ENCODE data around the gene PRIM2.
"Not testable (repeated sequence)": the region's sequence is repeated elsewhere in the genome, so short reads cannot be mapped to it uniquely, and the experiment has no call there.

PRIM2 gene

DNA sequence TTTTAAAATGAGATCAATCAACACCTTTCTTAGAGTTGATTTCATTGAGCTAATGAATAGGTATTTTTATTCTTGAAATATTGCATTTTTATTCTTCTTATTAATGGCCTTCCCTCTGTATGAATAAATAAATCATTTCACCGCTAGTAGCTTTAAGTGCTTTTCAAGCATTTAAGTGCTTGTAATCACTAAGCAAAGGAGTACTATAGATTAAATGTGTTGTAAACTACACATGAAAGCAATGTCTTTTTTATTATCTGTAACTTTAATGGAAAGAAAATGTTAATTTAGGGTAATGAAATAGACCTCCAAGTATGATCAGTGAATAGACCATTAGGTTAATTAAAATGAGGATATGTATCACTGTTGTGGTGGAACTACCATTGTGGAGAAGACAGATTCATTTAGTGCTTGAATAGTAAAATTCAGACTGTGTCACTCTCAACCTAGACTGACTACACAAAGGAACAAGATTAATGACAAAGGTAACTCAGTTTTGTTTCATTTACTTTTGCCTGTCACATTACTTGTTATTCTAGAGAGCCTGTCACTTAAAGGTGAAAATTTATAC, 132.2 kb downstream of the PRIM2 start:
- not testable (repeated sequence) for DNase-seq

DNA sequence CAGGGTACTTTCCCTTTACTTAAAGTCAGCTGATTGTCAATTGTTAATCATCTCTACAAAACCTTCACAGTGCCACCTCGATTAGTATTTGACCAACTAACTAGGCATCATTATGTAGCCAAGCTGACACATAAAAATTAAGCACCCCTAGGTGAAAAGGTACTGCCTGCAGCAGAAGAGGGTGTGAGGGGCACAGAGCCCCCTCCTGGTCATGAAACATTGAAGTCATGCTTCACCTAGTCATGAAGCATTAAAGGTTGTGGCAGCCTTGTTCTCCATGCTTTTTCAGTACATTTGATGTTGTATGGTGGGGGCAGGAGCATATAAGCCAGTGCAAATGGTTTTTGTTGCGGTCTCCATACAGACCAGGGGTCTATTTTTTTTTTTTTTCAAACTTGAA, 142.4 kb downstream of the PRIM2 start:
- DNase-seq: not testable (repeated sequence)

DNA sequence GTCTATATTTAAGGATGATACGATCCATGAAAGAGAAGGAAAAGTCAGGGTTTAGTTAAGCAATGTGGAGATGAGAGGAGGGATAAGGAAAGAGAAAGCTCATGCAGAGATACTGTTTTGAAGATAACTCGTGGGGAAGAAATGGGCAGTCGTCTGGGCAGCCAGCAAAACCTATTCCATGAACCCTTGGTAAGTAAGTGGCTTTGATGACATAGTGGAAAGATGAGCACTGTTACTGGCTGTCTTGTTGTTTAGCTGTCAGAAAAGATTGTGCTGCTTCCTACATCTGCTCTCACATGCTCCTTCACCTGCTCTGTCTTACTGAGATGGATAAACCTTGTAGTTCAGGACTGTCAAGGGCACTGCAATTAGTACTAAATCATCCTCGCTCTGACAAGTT, 143.6 kb downstream of the PRIM2 start:
- DNase-seq: not testable (repeated sequence)

DNA sequence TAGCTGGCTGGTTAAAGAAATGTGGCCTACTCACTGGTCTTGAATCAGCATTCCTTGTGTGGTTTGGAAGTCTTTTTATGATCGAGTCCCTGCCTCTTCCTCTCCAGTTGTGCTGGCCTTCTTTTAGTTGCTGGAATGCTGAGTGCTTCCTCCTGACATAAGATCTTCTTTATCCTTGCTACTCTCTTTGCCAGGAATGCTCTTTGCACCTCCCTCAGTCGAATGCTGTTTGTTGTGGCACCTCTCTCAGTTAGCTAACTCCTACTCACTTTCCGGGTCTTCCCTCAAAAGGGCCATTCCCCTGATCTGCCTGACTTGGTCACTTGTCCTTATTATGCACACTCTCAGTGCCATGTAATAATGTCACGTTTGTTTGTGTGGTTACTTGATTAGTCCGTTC, 146.4 kb downstream of the PRIM2 start:
- DNase-seq: not testable (repeated sequence)

DNA sequence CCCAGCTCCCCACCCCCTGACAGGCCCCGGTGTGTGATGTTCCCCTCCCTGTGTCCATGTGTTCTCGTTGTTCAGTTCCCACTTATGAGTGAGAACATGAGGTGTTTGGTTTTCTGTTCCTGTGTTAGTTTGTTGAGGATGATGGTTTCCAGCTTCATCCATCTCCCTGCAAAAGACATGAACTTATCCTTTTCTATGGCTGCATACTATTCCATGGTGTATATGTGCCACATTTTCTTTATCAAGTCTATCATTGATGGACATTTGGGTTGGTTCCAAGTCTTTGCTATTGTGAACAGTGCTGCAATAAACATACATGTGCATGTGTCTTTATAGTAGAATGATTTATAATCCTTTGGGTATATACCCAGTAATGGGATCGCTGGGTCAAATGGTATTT, 148.5 kb downstream of the PRIM2 start:
- DNase-seq: not testable (repeated sequence)

DNA sequence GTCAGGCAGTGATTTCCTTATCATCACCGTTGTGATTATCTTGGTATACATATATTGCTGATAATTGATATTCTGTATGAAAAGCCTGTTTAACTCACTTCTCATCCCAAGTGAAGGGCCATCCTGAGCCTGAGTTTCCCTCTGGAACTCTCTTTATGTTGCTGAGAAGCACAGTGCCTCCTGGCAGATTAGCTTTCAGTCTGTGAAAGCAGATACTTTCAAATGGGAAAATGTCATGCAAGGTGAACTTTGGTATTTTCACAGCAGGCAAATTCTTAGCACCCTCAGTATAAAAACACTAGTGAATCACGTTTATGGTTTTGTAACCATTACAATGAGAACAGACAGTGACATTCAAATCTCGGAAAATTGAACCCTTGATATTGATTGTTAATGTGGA, 151.6 kb downstream of the PRIM2 start:
- DNase-seq: no peak

DNA sequence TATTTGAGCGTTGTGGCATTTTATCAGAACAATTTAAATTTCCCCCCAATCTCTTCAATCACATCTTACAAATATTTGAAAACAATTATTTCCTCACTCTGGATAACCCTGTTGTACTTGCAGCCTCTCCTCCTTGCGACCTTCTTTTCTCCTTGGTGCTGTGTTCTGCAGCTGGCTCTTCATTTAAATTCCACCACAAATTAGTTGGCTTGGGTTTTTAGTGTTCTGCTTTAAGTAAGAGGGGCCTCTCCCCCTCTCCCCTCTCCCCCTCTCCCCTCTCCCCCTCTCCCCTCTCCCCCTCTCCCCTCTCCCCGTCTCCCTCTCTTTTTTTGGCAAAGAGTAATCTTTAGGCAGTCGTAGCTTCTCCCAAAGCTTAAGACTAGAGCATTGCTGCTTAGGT, 152.7 kb downstream of the PRIM2 start:
- DNase-seq: not testable (repeated sequence)

DNA sequence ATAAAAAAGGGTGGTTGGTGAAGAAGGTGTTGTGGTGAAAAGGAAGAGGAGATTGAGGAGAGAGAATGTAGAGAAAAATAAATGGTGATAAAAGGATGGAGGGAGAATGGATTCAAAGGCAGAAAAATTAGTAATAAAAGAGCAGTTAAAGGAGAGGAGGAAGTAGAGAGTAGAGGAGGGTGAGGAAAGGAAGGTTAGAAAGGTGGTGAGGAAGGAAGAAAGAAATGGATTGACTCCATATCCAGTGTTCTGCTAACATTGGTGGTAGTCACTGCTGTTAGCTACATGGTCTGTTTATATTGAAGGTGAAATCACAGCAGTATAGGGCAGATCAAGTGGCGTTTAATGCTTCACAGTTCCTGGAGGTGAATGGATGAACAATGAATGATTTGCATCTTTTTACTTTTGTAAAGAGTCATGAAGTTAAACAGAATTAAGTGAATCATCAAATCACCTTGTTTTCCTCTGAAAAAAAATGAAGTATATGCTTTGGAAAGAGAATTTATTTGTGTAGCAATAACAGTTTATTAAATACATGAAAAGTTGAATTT, 154.0 kb downstream of the PRIM2 start:
- not testable (repeated sequence) for DNase-seq

DNA sequence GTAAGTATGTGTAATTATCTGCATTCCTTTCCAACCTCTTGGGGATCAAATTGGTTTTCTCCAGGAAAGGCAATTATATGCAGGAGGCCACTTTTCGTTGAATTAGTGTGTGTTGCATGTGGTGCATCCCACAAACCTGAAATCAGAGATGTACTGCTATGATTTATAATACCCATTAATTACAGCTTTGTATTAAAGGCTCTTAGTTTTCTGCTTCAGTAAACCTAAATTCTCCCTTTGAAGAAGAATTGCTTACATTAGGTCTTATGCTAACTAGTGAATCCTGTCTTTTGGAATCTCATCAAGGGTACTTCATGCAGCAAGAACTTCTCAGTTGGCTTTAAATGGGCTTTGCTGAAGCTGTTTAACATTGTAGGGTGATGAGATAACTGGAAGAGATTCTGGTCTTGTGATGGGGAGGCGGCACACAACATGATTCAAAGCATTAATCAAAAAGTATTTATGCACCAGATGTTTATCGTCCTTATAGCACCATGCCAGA, 155.5 kb downstream of the PRIM2 start:
- DNase-seq: not testable (repeated sequence)

DNA sequence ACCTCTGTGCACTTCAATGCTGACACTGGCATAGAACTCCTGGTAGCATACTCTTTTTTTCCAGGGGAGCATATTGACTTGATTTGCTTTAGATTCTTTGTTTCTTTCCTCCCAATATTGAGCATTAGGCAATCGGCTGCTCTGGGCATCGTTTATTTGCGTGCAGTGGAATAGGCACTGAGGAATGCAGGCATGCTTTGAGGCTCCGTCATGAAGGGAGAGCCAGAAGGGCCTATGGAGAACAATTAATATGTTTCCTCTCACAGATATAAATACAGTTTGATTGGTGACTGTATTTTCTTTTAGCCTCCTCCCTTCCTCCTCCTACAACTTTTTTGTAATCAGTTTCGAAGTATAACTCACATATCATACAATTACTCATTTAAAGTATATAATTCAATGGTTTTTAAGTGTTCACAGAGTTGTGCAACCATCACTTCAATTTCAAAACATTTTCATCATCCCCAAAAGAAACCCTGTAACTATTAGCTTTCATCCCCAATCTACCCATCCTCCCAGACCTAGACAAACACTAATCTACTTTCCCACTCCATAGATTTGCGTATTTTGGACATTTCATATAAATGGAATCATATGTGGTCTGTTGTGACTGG, 157.5 kb downstream of the PRIM2 start:
- not testable (repeated sequence) for DNase-seq

DNA sequence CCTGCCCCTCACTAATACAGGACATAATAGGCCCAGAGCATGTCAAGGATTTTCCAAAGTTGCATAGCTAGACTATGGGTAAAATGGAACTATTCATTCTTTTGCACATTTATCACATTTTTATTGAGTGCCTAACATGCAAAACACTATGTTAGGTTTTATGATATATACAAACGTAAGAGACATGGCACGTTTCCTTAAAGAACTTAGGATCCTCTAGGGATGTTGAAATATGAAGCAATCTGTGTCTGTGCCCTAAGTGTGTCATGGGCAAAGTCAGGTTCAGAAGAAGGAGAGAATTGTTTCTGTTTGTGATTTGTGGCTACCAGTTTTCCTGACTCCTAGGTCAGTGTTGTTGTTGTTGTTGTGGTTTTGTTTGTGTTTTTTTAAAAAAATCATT, 158.2 kb downstream of the PRIM2 start:
- DNase-seq: not testable (repeated sequence)

DNA sequence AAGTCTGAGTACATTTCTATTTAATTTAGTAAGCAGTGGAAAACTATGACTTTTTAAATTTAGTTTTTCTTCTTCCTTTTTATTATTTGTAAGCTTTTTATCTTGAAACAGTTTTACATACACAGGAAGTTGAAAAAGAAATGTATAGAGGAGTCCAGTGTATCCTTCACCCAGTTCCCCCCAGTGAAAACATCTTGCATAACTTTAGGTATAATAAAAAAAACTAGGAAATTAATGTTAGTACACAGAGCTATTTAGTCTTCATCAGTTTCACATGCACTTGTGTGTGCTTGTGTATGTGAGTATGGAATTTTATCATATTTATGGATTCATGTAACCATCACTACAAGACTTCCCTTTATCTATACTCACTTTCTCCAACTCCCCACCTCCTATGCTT, 162.8 kb downstream of the PRIM2 start:
- not testable (repeated sequence) for DNase-seq

DNA sequence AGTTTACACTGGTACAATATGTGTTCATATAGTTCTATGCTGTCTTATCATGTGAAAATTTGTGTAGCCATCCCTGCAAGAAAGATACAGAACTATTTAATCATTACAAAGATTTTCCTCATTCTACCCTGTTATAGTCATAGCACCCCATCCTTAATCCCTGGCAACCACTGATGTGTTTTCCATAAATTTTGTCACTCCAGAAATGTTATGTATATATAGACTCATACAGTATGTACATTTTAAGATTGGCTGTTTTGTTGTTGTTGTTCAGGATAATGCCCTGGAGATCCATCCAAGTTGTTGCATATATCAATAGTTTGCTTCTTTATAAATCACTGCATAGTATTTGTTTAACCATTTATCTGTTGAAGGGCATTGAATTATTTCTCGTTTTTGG, 163.7 kb downstream of the PRIM2 start:
- DNase-seq: not testable (repeated sequence)

DNA sequence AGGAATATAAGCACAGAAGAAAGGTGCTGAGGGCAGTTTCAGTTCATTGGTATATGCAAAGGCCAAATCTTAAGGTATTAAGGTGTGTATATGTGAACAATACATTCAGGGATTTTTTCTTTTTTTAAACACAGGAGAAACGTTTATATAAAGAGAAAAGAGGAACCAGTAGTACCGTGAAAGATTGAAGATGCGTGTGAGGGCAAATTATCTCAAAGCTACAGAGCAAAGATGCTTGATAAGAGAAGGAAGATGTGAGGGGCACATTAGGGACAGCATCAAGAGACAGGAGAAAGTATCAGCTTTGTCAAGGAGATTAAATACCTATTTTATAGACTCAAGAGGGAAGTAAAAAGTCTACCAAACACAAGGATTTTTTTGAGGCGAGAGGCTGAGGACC, 165.0 kb downstream of the PRIM2 start:
- not testable (repeated sequence) for DNase-seq

DNA sequence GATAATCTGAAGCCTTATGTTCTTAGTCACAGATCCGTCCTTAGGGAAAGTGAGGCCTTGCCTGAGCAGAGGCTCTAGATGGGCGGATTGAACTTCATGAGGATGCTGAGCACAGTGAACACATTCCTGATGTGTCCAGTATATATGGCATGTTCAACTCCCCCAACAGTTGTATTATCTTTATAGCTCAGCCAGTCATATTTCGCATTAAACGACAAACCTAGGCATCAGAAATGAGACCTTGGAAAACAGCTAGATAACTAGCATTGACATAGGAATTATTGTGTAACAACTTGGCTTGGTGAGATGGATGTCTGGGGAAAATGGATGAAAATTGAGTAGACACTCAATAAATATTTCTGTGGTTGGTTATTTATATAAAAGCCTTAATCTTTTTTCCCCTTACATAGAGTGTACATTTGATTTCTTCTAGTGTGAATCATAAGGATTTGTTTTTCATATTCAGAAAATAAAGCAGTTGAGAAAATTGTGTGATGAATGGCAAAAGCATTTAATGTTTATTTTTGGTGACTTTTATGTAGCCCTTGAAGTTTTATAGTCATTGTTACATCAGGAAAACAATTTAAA, 169.2 kb downstream of the PRIM2 start:
- DNase-seq: not testable (repeated sequence)

DNA sequence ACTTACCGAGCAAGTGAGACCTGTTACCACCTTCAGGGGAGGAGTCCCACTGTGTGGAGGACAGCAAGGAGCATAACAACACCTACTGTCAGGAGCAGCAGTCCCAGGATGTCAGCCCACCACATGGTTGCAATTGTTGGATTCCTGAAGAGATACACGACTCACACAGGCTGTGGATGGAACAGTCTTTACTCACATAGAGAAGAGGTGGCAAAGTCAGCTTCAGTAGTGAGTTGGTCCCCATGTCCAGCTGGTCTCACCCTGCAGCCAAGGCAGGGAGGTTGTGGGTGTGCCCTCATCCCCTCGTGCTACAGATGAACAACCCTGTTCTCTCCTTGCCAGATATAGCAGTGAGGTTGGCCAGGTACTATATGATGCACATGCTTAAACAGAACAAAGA, 171.1 kb downstream of the PRIM2 start:
- DNase-seq: not testable (repeated sequence)

DNA sequence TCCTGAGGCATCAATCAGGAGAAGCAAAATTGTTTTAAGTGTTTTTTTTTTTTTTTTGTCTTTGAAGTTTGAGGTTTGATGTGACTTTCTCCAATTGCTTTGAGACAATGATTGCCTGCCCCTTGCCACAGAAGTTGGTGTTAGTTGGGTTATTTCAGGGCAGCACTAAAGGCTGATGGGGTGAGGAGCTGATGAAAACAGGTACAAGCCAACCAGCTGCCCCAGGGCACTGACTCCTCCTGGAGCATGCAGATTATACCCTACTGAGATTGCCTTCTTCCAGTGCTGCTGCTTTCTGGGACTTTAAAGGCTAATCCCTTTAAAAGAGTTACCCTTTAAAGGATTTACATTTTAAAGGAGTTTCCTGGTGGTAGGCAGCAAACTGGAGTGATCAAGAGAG, 172.5 kb downstream of the PRIM2 start:
- DNase-seq: not testable (repeated sequence)

DNA sequence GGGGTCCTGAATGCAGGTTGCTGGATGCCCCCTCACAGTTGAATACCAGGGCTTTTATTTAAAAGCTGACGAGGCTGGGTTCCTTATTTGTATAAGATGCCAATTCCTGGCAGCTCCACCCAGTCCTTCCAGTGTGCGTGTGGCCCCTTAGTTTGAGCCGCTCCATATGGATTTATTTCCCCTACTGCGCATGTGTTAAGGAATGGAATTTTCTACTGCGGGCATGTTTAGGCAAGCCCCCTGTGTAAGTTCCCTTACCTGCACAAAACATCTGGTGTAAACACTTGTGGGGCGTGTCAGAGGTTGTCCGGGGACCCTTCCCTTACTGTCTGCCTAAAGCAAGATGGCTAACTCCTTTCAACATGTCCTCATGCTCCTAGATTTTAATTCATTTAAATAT, 174.4 kb downstream of the PRIM2 start:
- not testable (repeated sequence) for DNase-seq

DNA sequence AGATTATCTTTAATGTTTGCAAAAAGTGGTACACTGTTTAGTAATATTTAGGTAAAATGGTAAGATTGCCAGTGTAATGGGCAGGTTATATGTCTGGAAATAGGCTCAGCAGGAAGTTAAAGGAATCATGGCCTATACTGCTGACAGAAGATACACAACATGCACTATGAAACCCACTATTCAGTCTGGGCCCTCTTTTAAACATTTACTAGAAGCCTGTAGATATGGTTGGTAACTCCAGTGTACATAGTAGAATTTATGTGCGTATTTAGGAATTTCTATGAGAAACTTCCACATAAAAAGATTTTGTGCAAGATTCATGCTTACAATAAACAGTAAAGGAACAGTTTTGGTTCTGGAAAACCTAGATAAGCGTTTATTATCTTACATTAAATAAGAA, 178.8 kb downstream of the PRIM2 start:
- DNase-seq: not testable (repeated sequence)

DNA sequence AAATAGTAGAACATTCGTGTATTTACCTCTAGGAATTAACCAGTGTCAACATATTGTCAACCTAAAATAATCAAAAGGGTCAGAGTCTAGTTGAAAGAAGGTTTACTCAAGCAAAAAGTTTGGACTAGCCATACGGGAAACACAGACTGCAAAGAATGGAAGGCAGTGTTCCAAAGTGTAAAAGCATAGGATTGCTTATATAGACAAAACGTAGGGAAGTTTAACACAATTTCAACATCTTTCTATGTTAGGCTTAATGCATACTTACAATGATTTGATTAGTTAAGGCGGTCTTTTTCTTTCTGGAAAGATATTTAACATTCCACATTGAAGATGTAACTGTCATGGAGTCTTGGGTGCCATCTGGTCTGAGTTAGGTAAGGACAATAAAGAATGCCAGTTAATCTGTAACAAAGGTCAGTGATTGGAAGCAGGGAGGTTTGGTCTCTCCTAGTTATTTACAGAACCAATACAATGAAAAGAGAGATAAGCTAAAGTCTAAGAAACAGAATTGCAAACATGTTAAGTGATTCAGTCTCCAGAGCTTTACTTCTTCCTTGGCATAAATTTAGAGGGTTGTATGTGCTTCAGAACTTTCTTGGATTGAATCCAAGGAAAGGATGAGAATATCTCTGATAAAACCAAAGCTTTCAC, 183.1 kb downstream of the PRIM2 start:
- DNase-seq: not testable (repeated sequence)

DNA sequence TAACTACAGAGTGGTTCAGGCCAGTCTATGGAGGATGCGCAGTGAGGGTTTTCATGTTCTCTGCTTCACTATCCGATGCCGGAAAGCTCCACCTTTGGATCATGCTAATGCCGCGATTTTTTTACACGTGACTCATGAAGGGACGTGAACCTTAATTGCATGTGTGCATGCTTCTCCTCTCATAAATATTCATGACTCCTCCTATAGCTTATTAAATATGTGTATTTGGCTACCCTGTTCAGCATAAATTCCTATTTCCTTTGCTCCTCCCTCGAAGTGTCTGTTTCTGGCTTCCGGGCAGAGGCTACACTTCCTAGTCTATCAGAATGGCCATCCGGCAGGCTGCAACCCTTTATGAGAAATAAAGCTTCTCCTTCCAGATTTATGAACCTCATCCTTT, 185.0 kb downstream of the PRIM2 start:
- DNase-seq: not testable (repeated sequence)

DNA sequence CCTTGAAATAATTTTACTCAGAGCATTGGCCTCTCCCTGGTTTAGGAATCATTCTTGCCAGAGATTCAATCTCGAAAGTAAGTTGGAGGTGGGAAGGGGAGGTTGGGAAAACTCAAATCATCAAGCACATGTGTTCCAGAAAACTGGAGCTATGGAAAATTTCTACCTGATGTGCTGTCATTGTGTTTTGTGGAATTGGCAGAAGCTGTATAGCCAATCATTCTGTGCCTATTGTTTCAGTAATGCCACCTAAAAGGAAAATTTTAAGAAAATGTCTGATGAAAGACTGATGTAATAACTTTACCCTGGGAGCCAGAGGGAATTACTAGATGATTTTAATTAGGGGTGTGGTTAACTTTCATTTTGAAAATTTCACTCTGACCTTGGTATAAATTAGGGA, 187.8 kb downstream of the PRIM2 start:
- DNase-seq: not testable (repeated sequence)

DNA sequence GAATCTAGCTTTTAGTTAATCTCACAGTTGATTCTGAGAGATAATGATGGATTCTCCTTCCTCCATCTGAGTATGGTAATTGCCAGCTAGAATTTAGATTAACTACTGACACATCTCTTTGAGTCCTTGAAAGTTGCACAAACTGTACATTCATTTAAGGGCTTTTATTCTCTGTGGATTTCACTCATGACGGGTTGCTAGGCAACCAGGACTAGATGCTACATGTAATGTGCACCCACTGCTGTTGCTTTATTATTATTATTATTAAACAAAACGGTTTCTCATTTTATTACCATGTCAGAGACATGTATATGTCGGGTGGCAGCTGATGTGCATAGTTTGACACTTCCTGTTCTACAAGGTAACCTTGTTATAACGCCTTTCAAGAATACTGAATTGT, 193.0 kb downstream of the PRIM2 start:
- DNase-seq: not testable (repeated sequence)
